Muscle of back (tissue), 11 donors: Measurements from ENCODE around the gene LRMDA. TPM values are rescaled to one million over a fixed set of nuclear protein-coding genes. Genes with fewer than 3 reads are reported as not detected.
A peak's percentile ranks its signal among the peaks of the same experiment; 100 is the strongest.

ENCODE experiments used
- DNase-seq, 3 donors: peaks; one replicate each; pipeline versions ENCODE4 v3.0.0 to v3.0.0-alpha.2; 2013
- polyA plus RNA-seq, 10 donors: library from polyadenylated mRNA; unstranded; fragments of 120-200 nt; gene quantifications; one replicate each; pipeline ENCODE4 v1.2.1, GENCODE V29; 2013; ENCODE audit not compliant: insufficient read length in 10 of 10

LRMDA gene
- polyA plus RNA-seq, 10 donors = 3.6 to 9.3 (median 6.0) TPM

GRCh38 chr10:76195654-76196390 is 764.4 kb downstream of the LRMDA start:
- no peak for DNase-seq

GRCh38 chr10:76197293-76197692 is 765.9 kb downstream of the LRMDA start:
- DNase-seq = no peak

DNA sequence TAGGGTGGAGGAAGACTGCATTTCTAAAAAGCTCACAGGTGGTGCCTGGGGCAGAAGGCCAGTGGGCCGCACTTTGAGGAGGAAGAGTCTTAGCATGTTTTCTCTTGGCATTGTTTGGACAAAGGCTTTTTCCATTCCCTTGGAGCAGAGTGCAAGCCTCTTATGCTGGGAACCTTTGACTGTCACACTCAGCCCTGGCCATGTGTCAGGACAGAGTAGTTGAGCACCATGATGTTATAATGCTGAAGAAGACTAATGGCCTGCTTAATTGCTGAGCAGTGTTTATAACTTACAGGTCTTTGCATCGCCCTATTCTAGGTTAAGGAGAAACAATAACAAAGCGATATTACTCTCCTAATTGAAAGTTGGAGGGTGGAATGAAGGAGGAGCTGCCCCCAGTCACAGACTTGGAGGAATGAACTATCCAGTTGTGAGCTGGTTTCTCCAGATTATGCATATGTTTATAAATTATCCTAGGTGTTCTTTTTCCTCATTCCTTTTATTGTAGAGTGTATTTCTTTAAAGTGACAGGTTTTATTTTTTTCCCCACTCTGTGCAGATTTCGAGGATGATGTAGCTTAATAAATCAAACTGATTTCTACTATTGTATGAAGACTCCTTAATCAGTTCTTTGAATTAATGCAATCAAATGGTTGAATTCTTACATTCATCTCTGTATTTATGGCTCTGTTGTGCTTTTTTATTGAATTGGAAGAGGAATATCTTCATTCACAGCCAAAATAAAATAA is 767.0 kb downstream of the LRMDA start:
- DNase-seq = no peak

DNA sequence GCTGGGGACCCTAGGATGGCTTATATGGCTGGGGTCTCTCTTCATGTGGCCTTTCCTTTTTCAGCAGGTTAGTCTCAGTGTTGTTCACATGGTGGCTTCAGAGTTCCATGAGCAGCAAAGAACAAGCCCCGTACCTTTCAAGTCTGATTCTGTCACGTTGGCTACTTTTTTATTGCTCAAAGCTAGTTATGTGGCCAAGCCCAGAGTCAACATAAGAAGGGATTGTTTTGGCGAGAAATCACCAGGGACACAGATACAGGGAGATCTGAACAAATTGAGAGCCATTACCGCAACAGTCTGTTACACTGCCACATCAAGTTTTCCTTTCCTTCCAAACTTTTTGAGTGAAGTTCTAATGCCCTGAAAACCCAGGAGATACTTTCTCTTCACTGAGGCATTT is 770.5 kb downstream of the LRMDA start:
- no peak for DNase-seq

DNA sequence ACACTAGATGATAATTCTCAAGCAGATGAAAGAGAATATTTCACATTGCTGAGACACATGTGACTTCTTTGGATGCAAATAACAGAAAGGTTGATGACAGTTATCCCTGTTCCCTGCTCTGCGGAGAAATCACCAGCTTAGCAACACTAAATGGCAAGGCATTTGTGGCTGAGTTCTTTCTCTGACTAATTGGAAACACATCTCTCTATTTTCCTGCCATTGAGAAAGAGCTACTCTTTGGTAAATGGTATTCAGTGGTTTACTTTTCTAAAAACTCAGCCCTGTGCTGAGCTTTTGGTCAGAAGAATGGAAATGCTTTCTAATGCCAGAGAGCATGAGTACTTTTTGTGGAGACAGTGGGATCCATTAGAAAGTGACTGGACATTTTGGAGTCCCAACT is 771.4 kb downstream of the LRMDA start:
- DNase-seq = peak in 1 of 3 donors; percentile 77

DNA sequence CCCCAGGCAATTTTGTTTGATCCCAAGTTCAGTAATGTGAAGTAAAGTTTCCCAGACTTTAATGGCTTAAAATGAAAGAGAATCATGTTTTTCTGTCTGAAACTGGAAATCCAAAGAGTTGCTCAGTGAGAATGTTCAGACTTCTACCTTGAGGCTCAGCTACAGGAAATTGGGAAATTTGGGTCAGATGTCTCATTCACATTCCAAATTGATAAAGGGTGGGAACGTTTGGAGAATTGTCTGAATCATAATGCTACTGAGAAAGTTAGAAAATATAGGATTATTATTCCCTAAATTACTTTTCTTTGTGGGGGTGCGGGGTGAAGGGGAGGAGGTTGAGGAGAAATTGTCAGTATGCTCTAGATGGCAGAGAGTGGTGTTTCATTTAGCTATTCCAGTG is 773.9 kb downstream of the LRMDA start:
- DNase-seq = no peak

DNA sequence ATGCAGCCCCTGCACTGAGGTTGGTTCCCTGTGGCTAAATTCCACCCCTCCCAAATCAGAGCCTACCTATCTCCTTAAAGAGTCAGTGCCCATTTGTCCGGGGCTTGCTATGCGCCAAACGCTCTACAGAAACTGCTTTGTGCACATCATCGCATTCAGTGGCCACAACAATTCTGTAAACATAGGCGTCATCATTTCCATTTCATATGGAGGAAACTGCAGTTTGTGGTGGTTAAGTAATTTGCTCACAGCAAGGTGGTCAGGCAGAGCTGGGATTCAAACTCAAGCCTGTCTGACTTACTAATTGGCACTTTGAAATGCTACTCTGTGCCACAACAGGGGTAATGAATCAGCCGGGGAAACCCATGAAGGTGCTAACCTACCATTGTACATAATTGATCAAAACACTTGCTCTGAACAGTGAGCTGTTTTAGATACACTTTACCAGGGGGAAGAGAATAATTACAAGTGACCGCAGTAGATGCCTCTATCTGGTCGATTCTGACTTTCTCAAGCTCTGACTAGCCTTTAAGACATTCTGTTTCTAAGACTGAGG is 775.5 kb downstream of the LRMDA start:
- DNase-seq = no peak

- no peak for DNase-seq
These were observed 777.7 kb downstream of the LRMDA start for GRCh38 chr10:76209135-76209534.

- peak in 1 of 3 donors; percentile 21 for DNase-seq
These were observed 778.8 kb downstream of the LRMDA start for GRCh38 chr10:76210211-76210610.

DNA sequence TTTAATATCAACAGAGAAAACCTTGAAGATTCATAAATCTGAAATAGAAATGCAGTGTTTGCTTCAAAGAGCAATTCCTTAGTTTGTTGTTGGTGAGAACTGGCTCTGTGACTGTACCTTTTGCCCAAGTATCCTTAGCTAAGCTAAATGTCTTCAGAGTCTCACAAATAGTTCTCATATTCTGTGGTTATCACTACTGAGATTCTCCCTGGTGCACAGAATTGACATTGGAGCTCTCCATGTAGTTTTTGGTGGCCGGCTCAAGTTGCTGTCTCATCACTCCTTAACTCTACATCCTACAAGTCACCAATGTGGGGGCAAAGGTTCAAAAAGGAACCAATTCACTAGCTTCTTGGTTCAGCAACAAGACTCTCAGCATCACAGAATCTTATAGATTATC is 780.3 kb downstream of the LRMDA start:
- no peak for DNase-seq

DNA sequence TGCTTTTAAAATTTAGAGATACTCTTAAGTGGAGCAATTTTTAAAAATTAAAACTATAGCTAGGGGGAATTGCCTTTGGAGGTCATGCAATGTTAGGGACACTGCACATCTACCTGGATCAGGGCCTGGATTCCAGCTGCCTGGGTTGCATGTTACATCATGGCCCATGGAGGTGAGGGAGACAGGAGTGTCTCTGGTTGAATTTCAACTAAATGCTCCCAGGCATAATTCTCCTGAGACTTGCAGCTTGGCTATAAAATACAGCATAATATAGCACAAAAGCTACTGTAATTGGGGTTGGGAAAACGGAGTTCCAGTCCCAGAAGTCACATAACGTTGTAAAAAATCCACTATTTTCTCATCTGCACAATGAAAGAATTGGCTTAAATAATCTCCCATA is 782.5 kb downstream of the LRMDA start:
- peak; percentile 29 to 89 (median 64) for DNase-seq

GRCh38 chr10:76218035-76218434 is 786.6 kb downstream of the LRMDA start:
- no peak for DNase-seq

GRCh38 chr10:76229341-76229740 is 797.9 kb downstream of the LRMDA start:
- DNase-seq = no peak

DNA sequence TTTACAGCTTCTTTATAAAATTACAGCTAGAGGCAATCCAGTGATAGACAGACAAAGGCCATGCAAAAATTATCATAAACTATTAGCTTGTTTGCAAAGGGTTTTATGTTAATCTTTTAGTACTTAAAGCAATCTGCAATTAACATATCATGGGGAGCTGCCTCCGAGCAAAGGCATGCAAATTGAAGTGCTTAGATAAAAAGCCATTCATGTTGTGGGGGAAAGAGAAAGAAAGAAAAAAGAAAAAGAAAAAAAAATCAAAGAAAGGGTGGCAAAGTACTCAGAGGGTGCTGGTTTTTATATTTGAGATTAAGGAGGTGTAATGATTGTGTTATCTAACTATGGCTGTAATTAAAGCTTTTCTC is 799.5 kb downstream of the LRMDA start:
- DNase-seq = no peak

- DNase-seq = no peak
These were observed 800.0 kb downstream of the LRMDA start for GRCh38 chr10:76231286-76231934.

DNA sequence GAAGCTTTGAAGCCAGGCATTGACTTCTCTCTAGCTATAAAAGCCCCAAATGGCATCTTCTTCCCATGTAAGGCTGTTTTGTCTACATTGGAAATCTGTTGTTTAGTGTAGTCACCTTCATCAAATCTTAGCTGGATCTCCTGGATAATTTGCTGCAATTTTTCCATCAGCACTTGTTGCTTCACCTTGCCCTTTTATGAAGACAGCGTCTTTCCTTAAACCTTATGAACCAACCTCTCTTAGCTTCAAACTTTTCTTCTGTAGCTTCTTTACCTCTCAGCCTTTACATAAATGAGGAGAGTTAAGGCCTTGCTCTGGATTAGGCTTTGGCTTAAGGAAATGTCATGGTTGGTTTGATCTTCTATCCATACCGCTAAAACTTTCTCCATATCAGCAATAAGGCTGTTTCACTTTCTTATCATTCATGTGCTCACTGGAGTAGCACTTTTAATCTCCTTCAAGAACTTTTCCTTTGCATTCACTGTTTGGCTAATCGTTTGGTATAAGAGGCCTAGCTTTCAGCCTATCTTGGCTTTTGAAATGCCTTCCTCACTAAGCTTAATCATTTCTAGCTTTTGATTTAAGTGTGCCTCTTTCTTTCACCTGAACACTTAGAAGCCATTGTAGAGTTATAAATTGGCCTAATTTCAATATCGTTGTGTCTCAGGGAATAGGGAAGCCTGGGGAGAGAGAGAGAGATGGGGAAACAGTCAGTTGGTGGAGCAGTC is 803.2 kb downstream of the LRMDA start:
- DNase-seq = no peak

- DNase-seq = no peak
These were observed 804.9 kb downstream of the LRMDA start for GRCh38 chr10:76236356-76236755.

DNA sequence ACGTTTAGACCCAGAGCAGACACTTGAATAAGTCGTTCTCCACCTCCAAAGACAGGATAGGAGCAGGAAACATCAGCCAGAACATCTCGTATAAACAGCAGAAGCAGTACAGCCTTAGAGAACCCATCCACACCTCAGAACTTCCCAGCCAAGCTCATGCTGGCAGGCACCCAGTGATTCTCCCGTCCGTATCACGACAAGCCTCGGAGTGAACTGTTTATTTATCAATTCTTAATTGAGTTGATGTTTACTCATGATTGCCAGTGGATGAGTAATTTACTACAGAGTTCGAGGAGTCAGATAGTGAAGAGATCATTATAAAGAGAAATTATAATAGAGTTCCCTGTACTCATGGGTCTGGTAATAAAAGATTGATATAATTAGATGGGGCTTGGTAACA is 811.5 kb downstream of the LRMDA start:
- DNase-seq = no peak

GRCh38 chr10:76244061-76244686 is 812.8 kb downstream of the LRMDA start:
- DNase-seq = peak in 1 of 3 donors; percentile 15

DNA sequence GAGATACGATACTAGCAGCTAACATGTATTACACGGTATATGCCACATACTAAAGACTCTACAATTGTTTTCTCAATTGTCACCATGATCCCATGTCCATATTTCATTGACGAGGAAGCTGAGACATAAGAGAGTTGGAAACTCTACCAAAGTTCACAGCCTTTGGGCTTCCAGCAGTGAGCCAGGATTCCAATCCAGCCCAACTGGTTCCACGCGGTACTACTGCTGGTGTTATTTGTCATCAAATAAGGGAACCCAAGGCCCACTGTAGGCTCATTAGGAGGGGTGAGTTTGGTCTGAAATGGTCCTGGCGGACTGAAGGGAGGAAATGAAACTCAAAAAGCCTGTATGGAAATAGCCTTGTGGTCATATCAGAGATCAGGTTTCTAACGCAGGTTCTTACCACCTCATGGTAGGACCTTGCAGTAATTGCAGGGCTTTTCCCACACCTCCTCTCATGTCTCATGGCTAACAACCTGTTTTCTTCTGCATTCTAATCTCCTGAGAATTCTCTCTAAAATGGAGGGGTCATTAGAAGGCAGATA is 814.6 kb downstream of the LRMDA start:
- no peak for DNase-seq

GRCh38 chr10:76248649-76249200 is 817.3 kb downstream of the LRMDA start:
- DNase-seq = no peak
